A549 (cell line): ENCODE results near the gene LSM10. TPM values are rescaled to one million over a fixed set of nuclear protein-coding genes. Genes with fewer than 3 reads are reported as not detected.

Source experiments
- ATAC-seq, 2 experiments: fragments of 200-7000 bp in 1 of 2; fragments of >200 bp in 1 of 2; cut with Nextera tagmentation in 1 of 2; cut with Tn5 transposase in 1 of 2; 3 replicates each; pipeline versions ENCODE4 v1.8.0 to v1.9.1; 2018 to 2020; ENCODE audit warnings: mild to moderate bottlenecking in 1 of 2, moderate library complexity in 1 of 2
- CTCF ChIA-PET: fragments of 300-600 bp; sonication (Branson Sonifier 250); formaldehyde crosslinking; extraction: SDS; loops from one replicate; lab custom pipeline; 2021; ENCODE audit warnings: antibody characterized with exemption, inconsistent platforms; lab: Yijun Ruan, JAX
- POLR2A ChIA-PET: fragments of 350-600 bp; formaldehyde crosslinking; extraction: SDS; loops from one replicate; lab custom pipeline; 2021; ENCODE audit warnings: antibody characterized with exemption, inconsistent platforms; lab: Yijun Ruan, JAX
- DNase-seq, 2 experiments: peaks; one replicate each; pipeline versions ENCODE4 v3.0.0 to v3.0.0-alpha.2; 2011 to 2016; ENCODE audit warnings: low read depth in 1 of 2, low spot score in 1 of 2
- FAIRE-seq: peaks from 2 replicates; lab custom pipeline; 2011; peaks lifted over from hg19 to GRCh38; lab: Jason Lieb, UNC
- H3K27ac ChIP-seq, 2 experiments: fragments of >200 bp; sonication (Bioruptor Twin); formaldehyde crosslinking; 3 replicates each; pipeline ENCODE4 v1.5.1; 2016 to 2017
- H3K4me1 ChIP-seq: fragments of >200 bp; sonication (Bioruptor Twin); formaldehyde crosslinking; 3 replicates; pipeline ENCODE4 v1.6.1; 2016
- H3K4me2 ChIP-seq: fragments of >200 bp; sonication (Bioruptor Twin); formaldehyde crosslinking; 3 replicates; pipeline ENCODE4 v1.6.1; 2016
- H3K4me3 ChIP-seq: fragments of >200 bp; sonication (Bioruptor Twin); formaldehyde crosslinking; 3 replicates; pipeline ENCODE4 v1.5.1; 2016
- H3K9me3 ChIP-seq: fragments of >200 bp; sonication (Bioruptor Twin); formaldehyde crosslinking; 3 replicates; pipeline ENCODE4 v1.6.1; 2016
- BCL3 ChIP-seq: fragments of >200 bp; sonication (Bioruptor Twin); formaldehyde crosslinking; IDR thresholded peaks from 3 replicates; pipeline ENCODE4 v1.6.1; 2016
- CBX8 ChIP-seq: fragments of 200-600 bp; sonication (generic); IDR thresholded peaks from 2 replicates; pipeline ENCODE4 v1.6.1; 2016
- CEBPB ChIP-seq, 2 experiments: fragments of >200 bp in 1 of 2; sonication (Bioruptor Twin) in 1 of 2; formaldehyde crosslinking in 1 of 2; IDR thresholded peaks; 2 replicates each; pipeline ENCODE4 v1.6.1; 2012 to 2016
- CHD4 ChIP-seq: fragments of 200-600 bp; sonication (generic); IDR thresholded peaks from 2 replicates; pipeline ENCODE4 v1.6.1; 2016; ENCODE audit warnings: antibody characterized with exemption, mild to moderate bottlenecking, borderline replicate concordance
- E2F6 ChIP-seq: IDR thresholded peaks from 2 replicates; pipeline ENCODE4 v1.6.1; 2012; ENCODE audit warnings: low read depth, borderline replicate concordance
- EHMT2 ChIP-seq: fragments of 200-600 bp; sonication (generic); IDR thresholded peaks from 2 replicates; pipeline ENCODE4 v1.6.1; 2016; ENCODE audit warnings: antibody characterized with exemption, low read depth, mild to moderate bottlenecking, moderate library complexity
- EP300 ChIP-seq, 2 experiments: fragments of >200 bp; sonication (Bioruptor Twin); formaldehyde crosslinking; IDR thresholded peaks; 2 replicates in 1 of 2; 3 replicates in 1 of 2; pipeline ENCODE4 v1.6.1; 2016 to 2017
- ESRRA ChIP-seq: fragments of 150-350 bp; IDR thresholded peaks from 2 replicates; pipeline ENCODE4 v1.6.1; 2014; ENCODE audit warnings: mild to moderate bottlenecking, low read length, borderline replicate concordance
- FOSB ChIP-seq: fragments of 250-450 bp; sonication (Bioruptor Pico); IDR thresholded peaks from 2 replicates; pipeline ENCODE4 v1.5.0; 2020; ENCODE audit warnings: mild to moderate bottlenecking, moderate library complexity
- FOSL2 ChIP-seq, 2 experiments: fragments of 450-650 bp in 1 of 2; fragments of >200 bp in 1 of 2; sonication (Bioruptor Twin) in 1 of 2; formaldehyde crosslinking; IDR thresholded peaks; 2 replicates each; pipeline versions ENCODE4 v1.5.0 to v1.6.1; 2016 to 2020; ENCODE audit warnings: mild to moderate bottlenecking in 1 of 2, moderate library complexity in 1 of 2
- FOXS1 ChIP-seq: fragments of 250-450 bp; sonication (Bioruptor Pico); IDR thresholded peaks from 2 replicates; pipeline ENCODE4 v1.5.0; 2020; ENCODE audit warnings: mild to moderate bottlenecking, moderate library complexity
- HOXA7 ChIP-seq: fragments of 250-450 bp; sonication (Bioruptor Pico); IDR thresholded peaks from 2 replicates; pipeline ENCODE4 v1.5.0; 2020; ENCODE audit warnings: mild to moderate bottlenecking, moderate library complexity
- HOXB13 ChIP-seq: fragments of 250-450 bp; sonication (Bioruptor Pico); IDR thresholded peaks from 2 replicates; pipeline ENCODE4 v1.5.0; 2020; ENCODE audit warnings: low read depth, mild to moderate bottlenecking, moderate library complexity
- JUN ChIP-seq, 2 experiments: fragments of >200 bp; sonication (Bioruptor Twin); formaldehyde crosslinking; IDR thresholded peaks; 2 replicates in 1 of 2; 3 replicates in 1 of 2; pipeline ENCODE4 v1.6.1; 2016 to 2017
- KDM5A ChIP-seq: fragments of 200-600 bp; sonication (generic); IDR thresholded peaks from 2 replicates; pipeline ENCODE4 v1.6.1; 2016; ENCODE audit warnings: antibody characterized with exemption, mild to moderate bottlenecking
- MAZ ChIP-seq: fragments of 150-350 bp; IDR thresholded peaks from 2 replicates; pipeline ENCODE4 v1.6.1; 2014; ENCODE audit warnings: antibody characterized with exemption, low read depth, low read length, borderline replicate concordance
- MYC ChIP-seq: IDR thresholded peaks from 2 replicates; pipeline ENCODE4 v1.6.1; 2012; ENCODE audit warnings: mild to moderate bottlenecking, inconsistent platforms, low read length, improper control_type of control experiment, borderline replicate concordance
- NPAS2 ChIP-seq: fragments of 250-450 bp; sonication (Bioruptor Pico); IDR thresholded peaks from 2 replicates; pipeline ENCODE4 v1.8.0; 2022; ENCODE audit warnings: mild to moderate bottlenecking, moderate library complexity, borderline replicate concordance
- PHF8 ChIP-seq: fragments of 200-600 bp; sonication (generic); IDR thresholded peaks from 2 replicates; pipeline ENCODE4 v1.6.1; 2016; ENCODE audit warnings: low read depth, mild to moderate bottlenecking, antibody characterized with exemption, moderate library complexity, borderline replicate concordance
- RARB ChIP-seq: fragments of 250-450 bp; sonication (Bioruptor Pico); IDR thresholded peaks from 2 replicates; pipeline ENCODE4 v1.8.0; 2021; ENCODE audit warnings: mild to moderate bottlenecking, moderate library complexity
- TP53 ChIP-seq: fragments of 250-450 bp; sonication (Bioruptor Pico); IDR thresholded peaks from 2 replicates; pipeline ENCODE4 v1.5.0; 2021; ENCODE audit warnings: mild to moderate bottlenecking, moderate library complexity
- USF2 ChIP-seq: fragments of 450-650 bp; IDR thresholded peaks from 2 replicates; pipeline ENCODE4 v1.6.1; 2014; ENCODE audit warnings: antibody characterized with exemption
- ZSCAN20 ChIP-seq: fragments of 250-450 bp; sonication (Bioruptor Pico); IDR thresholded peaks from 2 replicates; pipeline ENCODE4 v1.8.0; 2022; ENCODE audit warnings: mild to moderate bottlenecking, moderate library complexity
- WGBS: methylation state at CpG from one replicate; pipeline ENCODE4 v1.1.6; 2017; ENCODE audit errors: missing lambda C conversion rate; 5-methylcytosine and 5-hydroxymethylcytosine counted together
- polyA plus RNA-seq, 4 experiments: library from polyadenylated mRNA; depleted of rRNA in 3 of 4; stranded (reverse); fragments of >200 nt; fragmentation: RNase III in 1 of 4; extraction: RNeasy Plus Mini Kit Qiagen cat#74134 plus additional on column Dnase treatment in 1 of 4; gene quantifications; 2 replicates in 3 of 4; 3 replicates in 1 of 4; pipeline ENCODE4 v1.2.3, GENCODE V29; 2011 to 2017
- TF ChIP-seq, protein P1 (sequence below): fragments of 200-600 bp; sonication (generic); IDR thresholded peaks from 2 replicates; pipeline ENCODE4 v1.6.1; 2016; ENCODE audit warnings: antibody characterized with exemption, mild to moderate bottlenecking, moderate library complexity

The LSM10 gene
- polyA plus RNA-seq, 2 of the 4 experiments (the other 2 are of a cell fraction): 40.7 to 44.3 TPM

DNA sequence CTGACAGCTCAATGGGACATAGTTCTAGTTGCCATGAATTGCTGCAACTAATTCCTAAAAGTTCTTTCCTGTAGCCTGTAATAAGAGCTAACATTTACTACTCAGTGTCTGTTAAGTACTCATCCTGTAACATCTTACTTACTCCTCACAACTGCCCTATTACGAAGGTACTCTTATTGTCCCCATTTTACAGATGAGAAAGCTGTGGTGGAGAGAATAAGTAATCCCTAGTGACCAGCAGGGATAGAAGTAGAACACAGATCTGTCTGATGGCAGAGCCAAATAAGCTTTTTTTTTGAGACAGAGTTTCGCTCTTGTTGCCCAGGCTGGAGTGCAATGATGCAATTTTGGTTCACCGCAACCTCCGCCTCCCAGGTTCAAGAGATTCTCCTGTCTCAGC is 15.0 kb downstream of the LSM10 start:
- Histone ChIP-seq H3K4me2 (no peak overlapping the region), H3K9me3 (no peaks in the 10 kb centered on the region), H3K4me1 (peaks cover 23% of the 10 kb centered on the region), H3K27ac (no peak overlapping the region), H3K4me3 (no peak overlapping the region)
- WGBS: 95% methylated on average over 4 of the region's 4 CpGs
- no peak for TF ChIP-seq FOSB (CRISPR knock-in tag)
- TF ChIP-seq TP53: no peak
- TF ChIP-seq EP300 (IDR thresholded peaks at IDR 0.05): no peak
- TF ChIP-seq JUN (IDR thresholded peaks at IDR 0.05): no peak
- TF ChIP-seq ZSCAN20 (CRISPR knock-in tag): no peak
- no peak for TF ChIP-seq HOXA7 (CRISPR knock-in tag)
- no peak for TF ChIP-seq FOXS1
- TF ChIP-seq, protein P1, sequence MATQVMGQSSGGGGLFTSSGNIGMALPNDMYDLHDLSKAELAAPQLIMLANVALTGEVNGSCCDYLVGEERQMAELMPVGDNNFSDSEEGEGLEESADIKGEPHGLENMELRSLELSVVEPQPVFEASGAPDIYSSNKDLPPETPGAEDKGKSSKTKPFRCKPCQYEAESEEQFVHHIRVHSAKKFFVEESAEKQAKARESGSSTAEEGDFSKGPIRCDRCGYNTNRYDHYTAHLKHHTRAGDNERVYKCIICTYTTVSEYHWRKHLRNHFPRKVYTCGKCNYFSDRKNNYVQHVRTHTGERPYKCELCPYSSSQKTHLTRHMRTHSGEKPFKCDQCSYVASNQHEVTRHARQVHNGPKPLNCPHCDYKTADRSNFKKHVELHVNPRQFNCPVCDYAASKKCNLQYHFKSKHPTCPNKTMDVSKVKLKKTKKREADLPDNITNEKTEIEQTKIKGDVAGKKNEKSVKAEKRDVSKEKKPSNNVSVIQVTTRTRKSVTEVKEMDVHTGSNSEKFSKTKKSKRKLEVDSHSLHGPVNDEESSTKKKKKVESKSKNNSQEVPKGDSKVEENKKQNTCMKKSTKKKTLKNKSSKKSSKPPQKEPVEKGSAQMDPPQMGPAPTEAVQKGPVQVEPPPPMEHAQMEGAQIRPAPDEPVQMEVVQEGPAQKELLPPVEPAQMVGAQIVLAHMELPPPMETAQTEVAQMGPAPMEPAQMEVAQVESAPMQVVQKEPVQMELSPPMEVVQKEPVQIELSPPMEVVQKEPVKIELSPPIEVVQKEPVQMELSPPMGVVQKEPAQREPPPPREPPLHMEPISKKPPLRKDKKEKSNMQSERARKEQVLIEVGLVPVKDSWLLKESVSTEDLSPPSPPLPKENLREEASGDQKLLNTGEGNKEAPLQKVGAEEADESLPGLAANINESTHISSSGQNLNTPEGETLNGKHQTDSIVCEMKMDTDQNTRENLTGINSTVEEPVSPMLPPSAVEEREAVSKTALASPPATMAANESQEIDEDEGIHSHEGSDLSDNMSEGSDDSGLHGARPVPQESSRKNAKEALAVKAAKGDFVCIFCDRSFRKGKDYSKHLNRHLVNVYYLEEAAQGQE: no peak
- TF ChIP-seq EHMT2: no peak
- ChIA-PET POLR2A (no interaction called here), CTCF (interaction anchor here (0.6 to 2.1 kb wide), 6 partner anchors 14 to 1088 kb away, joined by 3 to 10 read pairs (median 3); partner anchors contain the start of gene TRAPPC3)
- ATAC-seq (no peak), DNase-seq (no peak), FAIRE-seq (no peak)

DNA sequence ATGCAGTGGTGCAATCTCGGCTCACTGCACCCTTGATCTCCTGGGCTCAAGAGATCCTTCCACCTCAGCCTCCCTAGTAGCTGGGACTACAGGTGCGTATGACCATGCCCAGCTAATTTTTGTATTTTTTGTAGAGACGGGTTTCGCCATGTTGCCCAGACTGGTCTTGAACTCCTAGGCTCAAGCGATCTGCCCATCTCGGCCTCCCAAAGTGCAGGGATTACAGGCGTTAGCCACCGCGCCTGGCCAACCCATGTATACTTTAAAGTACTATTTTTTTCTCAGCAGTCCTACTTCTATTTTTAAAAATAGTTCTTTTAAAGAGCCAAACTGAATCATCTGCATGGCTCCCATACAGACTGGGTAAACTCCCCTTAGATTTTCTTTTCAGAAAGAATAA is 15.5 kb downstream of the LSM10 start:
- H3K4me2 ChIP-seq: no peak overlapping the region
- H3K4me1 ChIP-seq: peaks cover 19% of the 10 kb centered on the region
- POLR2A ChIA-PET: no interaction called here
- no peak overlapping the region for H3K27ac ChIP-seq
- TF ChIP-seq RARB (CRISPR knock-in tag) (no peak), CHD4 (no peak), CEBPB (IDR thresholded peaks at IDR 0.05) (no peak), USF2 (no peak), KDM5A (no peak), FOSL2 (IDR thresholded peaks at IDR 0.05) (no peak), FOSL2 (CRISPR knock-in tag; IDR thresholded peaks at IDR 0.05) (no peak), EP300 (IDR thresholded peaks at IDR 0.05) (no peak), E2F6 (no peak), ESRRA (no peak), MYC (no peak), PHF8 (no peak), TP53 (no peak), HOXB13 (CRISPR knock-in tag) (no peak), BCL3 (no peak), CBX8 (no peak), NPAS2 (CRISPR knock-in tag) (no peak), MAZ (no peak)
- TF ChIP-seq, all 56 proteins: peak for 0
- WGBS: 97% methylated on average over 9 of the region's 9 CpGs
- ATAC-seq: no peak
- no peak for FAIRE-seq
- no peak for DNase-seq
- CTCF ChIA-PET: interaction anchor here (1.1 to 2.1 kb wide), 3 partner anchors 14 to 39 kb away, joined by 3 to 10 read pairs (median 6); no protein-coding TSS in a partner anchor
- H3K4me3 ChIP-seq: no peak overlapping the region
- no peaks in the 10 kb centered on the region for H3K9me3 ChIP-seq
